Uterus (tissue), 2 donors: ENCODE measurements around the gene PLA2G4E.

Experiments used
- CTCF ChIP-seq, 4 experiments: fragments of 200-600 bp in 2 of 4; fragments of 450-650 bp in 2 of 4; sonication (generic) in 2 of 4; IDR thresholded peaks; one replicate each; pipeline ENCODE4 v1.5.1; 2016 to 2019; ENCODE audit warnings: antibody characterized with exemption in 4 of 4, mild to moderate bottlenecking in 2 of 4, moderate library complexity in 1 of 4
- POLR2A ChIP-seq, 2 donors: fragments of 450-650 bp; IDR thresholded peaks; one replicate each; pipeline ENCODE4 v1.6.1; 2016; ENCODE audit warnings: antibody characterized with exemption in 2 of 2, mild to moderate bottlenecking in 1 of 2, moderate library complexity in 1 of 2

- TF ChIP-seq POLR2A (IDR thresholded peaks at IDR 0.05) (peak; percentile 80 to 92), CTCF (IDR thresholded peaks at IDR 0.05) (peak; percentile 26 to 40 (median 34))
Observed at GRCh38 chr15:41972253-41973242, 48.3 kb downstream of the PLA2G4E start, which contains the start of gene EHD4.
